WI38 (cell line): ENCODE data around the gene PTPRE.

Source experiments
- H3K4me3 ChIP-seq: 2 replicates; pipeline ENCODE4 v1.5.1; 2011; ENCODE audit warnings: low read depth, mild to moderate bottlenecking, control low read depth, low read length
- TF ChIP-seq, protein P1 (sequence below): IDR thresholded peaks from 2 replicates; pipeline ENCODE4 v1.5.1; 2012; ENCODE audit warnings: low read depth, mild to moderate bottlenecking, control low read depth, low read length

PTPRE gene

DNA sequence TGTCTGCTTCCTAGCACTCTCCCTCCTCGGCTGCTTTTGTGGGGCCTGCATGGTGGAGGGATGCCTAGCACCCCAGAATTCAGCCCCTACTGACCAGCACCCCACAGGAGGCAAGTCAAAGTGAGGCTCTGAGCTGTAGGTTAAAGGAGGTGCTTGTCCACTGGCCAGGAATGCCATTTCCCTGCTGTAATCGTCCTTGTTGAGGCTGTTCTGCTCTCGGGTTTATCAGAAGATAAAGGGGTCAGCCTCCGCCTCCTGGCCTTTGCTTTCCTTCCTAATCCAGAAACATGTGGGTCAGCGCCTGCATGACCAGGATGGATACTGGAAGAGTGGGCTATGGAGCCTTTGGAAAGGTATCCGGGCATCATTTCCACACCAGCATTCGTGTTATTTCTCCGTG lies 120.4 kb downstream of the PTPRE start:
- TF ChIP-seq, protein P1, sequence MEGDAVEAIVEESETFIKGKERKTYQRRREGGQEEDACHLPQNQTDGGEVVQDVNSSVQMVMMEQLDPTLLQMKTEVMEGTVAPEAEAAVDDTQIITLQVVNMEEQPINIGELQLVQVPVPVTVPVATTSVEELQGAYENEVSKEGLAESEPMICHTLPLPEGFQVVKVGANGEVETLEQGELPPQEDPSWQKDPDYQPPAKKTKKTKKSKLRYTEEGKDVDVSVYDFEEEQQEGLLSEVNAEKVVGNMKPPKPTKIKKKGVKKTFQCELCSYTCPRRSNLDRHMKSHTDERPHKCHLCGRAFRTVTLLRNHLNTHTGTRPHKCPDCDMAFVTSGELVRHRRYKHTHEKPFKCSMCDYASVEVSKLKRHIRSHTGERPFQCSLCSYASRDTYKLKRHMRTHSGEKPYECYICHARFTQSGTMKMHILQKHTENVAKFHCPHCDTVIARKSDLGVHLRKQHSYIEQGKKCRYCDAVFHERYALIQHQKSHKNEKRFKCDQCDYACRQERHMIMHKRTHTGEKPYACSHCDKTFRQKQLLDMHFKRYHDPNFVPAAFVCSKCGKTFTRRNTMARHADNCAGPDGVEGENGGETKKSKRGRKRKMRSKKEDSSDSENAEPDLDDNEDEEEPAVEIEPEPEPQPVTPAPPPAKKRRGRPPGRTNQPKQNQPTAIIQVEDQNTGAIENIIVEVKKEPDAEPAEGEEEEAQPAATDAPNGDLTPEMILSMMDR, result no peak
- H3K4me3 ChIP-seq, result no peak overlapping the region

DNA sequence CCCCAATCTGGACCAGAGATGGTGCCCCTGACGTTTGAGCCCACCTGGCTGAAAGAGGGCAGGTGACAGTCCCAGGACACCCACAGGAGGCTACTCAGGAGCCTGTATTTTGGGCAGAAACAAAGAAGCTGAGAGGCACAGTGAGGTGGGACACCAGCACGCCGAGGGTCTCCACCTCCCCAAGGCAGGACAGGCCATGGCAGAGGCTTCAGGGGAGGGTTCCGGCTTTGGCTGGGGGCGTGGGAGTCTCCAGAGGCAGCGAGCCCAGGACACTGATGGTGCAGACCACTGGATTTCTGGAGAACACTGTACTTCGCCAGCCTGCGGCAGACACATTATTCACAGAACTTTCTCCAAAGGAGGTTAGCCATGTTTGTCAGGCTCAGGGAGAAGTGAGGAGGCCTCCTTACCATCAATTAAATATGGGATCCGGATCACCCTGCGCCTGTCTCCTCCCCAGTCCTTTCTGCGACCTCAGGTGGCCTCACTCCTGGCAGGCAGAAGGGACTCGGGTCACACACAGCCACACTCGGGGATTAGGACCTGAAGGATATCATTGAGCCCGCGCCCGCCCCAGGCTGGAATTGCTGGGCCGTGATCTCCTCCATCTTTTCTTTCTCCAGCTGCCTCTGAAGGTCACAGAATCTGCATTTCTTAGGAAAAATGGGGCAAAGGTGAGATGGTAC lies 121.1 kb downstream of the PTPRE start:
- H3K4me3 ChIP-seq, result no peak overlapping the region
- TF ChIP-seq, protein P1, result no peak

DNA sequence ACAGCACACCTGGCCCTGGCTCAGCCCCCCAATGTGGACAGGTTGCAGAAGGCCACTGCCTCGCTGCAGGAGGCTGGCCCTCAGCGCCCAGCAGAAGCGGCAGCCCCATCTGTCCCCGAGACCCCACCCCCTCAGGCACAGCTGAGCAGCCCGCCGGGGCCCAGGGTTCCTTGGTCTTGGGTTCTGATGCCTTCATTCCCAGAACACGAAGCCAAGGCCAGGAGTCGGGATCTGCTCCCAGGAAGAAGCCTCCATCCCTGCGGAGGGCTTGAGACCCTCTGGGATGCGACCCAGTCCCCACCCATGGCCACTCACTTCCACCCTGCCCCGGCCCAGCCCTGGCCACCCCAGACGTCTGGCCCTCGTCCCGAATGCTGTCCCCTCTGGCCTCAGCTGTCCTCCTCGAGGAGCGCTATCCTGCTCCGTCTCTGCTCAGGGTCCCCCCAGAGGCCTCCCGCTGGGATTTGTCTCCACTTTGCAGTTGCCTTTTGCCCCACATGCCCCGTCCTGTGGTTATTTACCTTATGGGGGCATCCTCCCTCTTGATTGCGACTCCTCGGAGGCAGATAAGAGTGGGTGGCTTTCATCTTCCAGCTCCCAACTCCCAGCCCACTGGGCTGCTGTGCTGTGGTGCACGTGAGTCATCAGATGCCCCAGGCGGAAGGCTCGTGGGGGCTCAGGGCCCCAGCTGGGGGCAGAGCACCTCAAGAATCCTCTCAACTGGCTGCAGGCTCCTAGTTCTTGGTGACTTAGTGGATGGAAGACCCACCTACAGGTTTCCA lies 121.8 kb downstream of the PTPRE start:
- TF ChIP-seq, protein P1, result no peak
- no peak overlapping the region for H3K4me3 ChIP-seq

DNA sequence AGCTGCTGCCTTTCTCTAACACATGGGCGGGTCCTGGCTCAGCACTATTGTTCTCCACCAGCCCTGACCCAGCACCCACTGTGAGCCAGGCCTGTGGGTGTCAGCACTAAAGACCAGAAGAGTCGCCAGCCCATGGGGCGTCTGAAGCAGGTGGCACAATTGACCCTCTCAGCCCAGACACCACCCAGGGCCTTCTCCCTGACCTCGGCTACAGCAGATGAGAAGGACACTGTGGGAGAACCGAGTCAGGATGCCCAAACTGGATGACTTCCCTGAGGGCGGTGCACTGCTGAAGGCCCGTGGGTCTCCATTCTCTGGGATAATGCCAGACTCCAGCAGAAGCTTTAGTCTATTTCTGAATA lies 122.4 kb downstream of the PTPRE start:
- TF ChIP-seq, protein P1, result no peak
- no peak overlapping the region for H3K4me3 ChIP-seq

DNA sequence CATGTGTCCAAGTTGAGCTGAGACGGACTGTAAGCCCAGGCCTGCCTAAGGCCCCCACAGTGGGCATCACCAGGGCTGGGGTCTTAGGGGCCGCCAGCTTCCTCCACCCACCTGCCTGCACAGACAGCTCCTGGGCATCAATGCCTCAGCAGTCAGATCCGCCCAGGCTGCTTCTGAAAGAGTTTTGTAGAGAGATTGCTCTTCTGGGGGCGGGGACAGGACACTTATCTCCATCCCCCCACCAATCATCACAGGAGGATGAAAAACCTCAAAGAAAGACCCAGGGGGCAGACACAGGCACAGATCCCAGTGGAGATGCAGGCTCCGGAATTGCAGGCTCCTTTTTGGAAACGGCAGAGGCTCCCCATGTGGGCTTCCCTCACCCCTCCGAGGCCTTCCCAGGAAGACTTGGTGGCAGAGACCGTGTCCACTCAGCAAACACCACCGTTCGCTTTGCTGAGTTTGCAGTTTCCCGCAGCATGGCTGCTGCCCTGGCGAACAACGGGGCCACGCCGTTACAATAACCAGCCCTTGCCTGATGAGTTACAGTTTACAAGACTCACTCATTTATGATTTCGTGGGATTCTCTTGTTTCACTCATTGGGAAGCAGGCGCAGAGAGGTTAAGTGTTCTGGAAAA lies 122.9 kb downstream of the PTPRE start:
- TF ChIP-seq, protein P1, result no peak

DNA sequence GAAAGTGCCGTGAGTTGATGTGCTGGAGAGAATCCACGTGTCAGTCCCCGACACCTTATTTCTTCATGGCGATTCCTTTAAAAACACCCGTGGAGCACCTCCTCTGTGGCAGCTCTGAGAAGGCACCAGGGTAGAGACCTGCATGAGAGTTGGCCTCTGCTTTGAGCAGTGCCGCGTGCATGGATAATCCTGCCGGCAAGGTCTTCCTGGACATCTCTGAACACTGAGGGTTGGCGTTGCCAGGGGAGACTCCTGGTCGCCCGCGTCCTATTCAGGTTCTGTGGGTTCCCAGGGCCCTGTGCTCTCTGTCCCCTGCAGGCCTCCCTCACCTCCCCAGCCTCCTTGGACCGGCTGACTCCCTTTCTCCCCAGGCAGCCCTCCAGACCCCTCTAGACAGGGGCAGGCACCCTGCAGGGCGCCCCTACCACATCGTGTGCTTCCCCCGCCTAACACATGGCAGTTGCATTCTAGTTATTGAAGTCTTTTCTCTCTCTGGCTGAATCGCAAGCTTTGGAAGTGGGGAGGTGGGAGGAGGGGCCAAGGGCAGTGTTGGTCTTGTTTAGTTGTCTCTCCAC lies 123.7 kb downstream of the PTPRE start:
- H3K4me3 ChIP-seq, result no peak overlapping the region
- TF ChIP-seq, protein P1, result no peak

More for the DNA sequence above, 122.9 kb downstream of the PTPRE start:
- no peak overlapping the region for H3K4me3 ChIP-seq
